ENCODE data around the gene FLYWCH2. TPM values are rescaled to one million over a fixed set of nuclear protein-coding genes. Genes with fewer than 3 reads are reported as not detected.
"Not testable (repeated sequence)": the region's sequence is repeated elsewhere in the genome, so short reads cannot be mapped to it uniquely, and the experiment has no call there.

The FLYWCH2 gene
- total RNA-seq, 1 donor from 2014 or later = 45.9 TPM

DNA sequence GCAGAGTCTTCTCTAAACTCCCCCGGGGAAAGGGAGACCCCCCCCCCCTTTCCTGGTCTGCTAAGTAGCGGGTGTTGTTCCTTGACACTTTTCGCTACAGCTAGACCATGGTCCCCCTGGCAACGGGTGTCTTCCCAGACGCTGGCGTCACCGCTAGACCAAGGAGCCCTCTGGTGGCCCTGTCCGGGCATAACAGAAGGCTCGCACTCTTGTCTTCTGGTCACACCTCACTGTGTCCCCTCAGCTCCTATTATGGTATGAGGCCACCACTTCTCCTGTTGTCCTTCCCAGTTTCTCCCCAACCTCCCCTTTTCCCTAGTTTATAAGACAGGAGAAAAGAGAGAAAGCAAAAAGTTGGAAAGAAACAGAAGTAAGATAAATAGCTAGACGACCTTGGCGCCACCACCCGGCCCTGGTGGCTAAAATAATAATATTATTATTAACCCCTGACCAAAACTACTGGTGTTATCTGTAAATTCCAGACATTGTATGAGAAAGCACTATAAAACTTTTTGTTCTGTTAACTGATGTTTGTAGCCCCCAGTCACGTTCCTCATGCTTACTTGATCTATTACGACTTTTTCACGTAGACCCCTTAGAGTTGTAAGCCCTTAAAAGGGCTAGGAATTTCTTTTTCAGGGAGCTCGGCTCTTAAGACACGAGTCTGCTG is 24.2 kb downstream of the FLYWCH2 start:
- H3K9me3 Mint-ChIP-seq; DNase-seq (ENCODE audit: extremely low spot score, unreplicated experiment): not testable (repeated sequence)

DNA sequence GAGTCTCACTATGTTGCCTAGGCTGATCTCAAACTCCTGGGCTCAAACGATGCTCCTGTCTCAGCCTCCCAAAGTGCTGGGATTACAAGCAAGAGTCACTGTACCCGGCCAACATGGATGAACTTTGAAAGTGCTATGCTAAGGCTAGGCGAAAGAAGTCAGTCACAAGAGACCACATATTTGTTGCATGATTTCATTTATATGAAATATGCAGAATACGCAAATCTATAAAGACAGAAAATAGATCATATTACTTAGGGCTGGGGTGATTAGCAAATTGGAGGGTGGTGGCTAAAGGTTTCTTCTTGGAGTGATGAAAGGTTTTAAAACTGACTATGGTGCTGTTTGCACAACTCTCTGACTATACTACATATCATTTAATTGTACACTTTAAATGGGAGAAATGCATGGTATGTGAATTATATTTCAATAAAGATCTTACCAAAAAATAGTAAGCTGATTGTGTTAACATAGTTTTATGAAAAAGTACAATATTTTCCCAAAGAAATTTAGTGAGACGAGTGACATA is 27.5 kb downstream of the FLYWCH2 start:
- TF ChIP-seq CTCF (conservative IDR thresholded peaks at IDR 0.05) = no peak
- Mint-ChIP-seq H3K4me1 (ENCODE audit: unreplicated experiment) (peaks cover 21% of the 10 kb centered on the region), H3K9me3 (no peaks in the 10 kb centered on the region), H3K27ac (peak overlapping the region; percentile 93), H3K27me3 (peaks cover 4% of the 10 kb centered on the region), H3K4me3 (peak overlapping the region; percentile 90), H3K36me3 (peaks cover 3% of the 10 kb centered on the region)
- no peak for DNase-seq (ENCODE audit: extremely low spot score, unreplicated experiment)

More for the DNA sequence above, 24.2 kb downstream of the FLYWCH2 start:
- H3K36me3 Mint-ChIP-seq, H3K27me3 Mint-ChIP-seq: not testable (repeated sequence)
- Mint-ChIP-seq H3K27ac (peak overlapping the region; percentile 67), H3K4me1 (ENCODE audit: unreplicated experiment) (peaks cover 17% of the 10 kb centered on the region), H3K4me3 (peak overlapping the region; percentile 45)
- peak; percentile 73 for TF ChIP-seq CTCF (conservative IDR thresholded peaks at IDR 0.05)

GRCh38 chr16:2911638-2912329 is 28.8 kb downstream of the FLYWCH2 start, which contains the start of gene FLYWCH1:
Gene FLYWCH1 (plus strand): TSS chr16:2911931. CDS start chr16:2929686, 17,755 bp downstream.
- peak within 1 kb of the TSS; percentile 94 for H3K4me3 Mint-ChIP-seq
- H3K4me1 Mint-ChIP-seq (ENCODE audit: unreplicated experiment) = peaks cover 15% of the 10 kb centered on the region
- H3K9me3 Mint-ChIP-seq = no peaks in the 10 kb centered on the region
- peaks cover 3% of the 10 kb centered on the region for H3K36me3 Mint-ChIP-seq
- H3K27ac Mint-ChIP-seq = peak within 1 kb of the TSS; percentile 93
- peaks cover 4% of the 10 kb centered on the region for H3K27me3 Mint-ChIP-seq
- DNase-seq (ENCODE audit: extremely low spot score, unreplicated experiment) = peak; percentile 99
- TF ChIP-seq CTCF (conservative IDR thresholded peaks at IDR 0.05) = no peak

- DNase-seq (ENCODE audit: extremely low spot score, unreplicated experiment) = no peak
- Mint-ChIP-seq H3K9me3 (no peaks in the 10 kb centered on the region), H3K4me3 (peak overlapping the region; percentile 94), H3K27ac (peak overlapping the region; percentile 83), H3K4me1 (ENCODE audit: unreplicated experiment) (peaks cover 15% of the 10 kb centered on the region), H3K36me3 (peaks cover 3% of the 10 kb centered on the region), H3K27me3 (peaks cover 4% of the 10 kb centered on the region)
- TF ChIP-seq CTCF (conservative IDR thresholded peaks at IDR 0.05) = no peak
Observed at GRCh38 chr16:2912330-2913199, 29.6 kb downstream of the FLYWCH2 start.

DNA sequence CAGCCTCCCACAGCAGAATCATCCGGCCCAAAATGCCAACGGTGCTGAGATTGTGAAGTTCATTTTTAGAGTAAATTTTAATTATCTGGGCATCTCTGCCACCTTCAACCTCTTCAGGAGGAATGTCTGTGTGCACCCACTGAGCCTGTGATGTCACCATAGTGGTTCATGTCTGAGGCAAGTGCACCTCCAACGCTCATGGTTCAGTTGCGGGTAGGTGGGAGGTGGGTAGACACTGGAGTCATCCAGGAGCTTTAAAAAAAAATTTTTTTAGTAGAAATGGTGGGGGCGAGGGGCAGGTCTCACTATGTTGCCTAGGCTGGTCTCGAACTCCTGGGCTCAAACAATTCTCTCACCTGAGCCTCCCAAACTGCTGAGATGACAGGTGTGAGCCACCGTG is 30.6 kb downstream of the FLYWCH2 start:
- H3K4me3 Mint-ChIP-seq = peak overlapping the region; percentile 94

More for the DNA sequence above, 30.6 kb downstream of the FLYWCH2 start:
- Mint-ChIP-seq H3K27me3 (peaks cover 4% of the 10 kb centered on the region), H3K27ac (no peak overlapping the region), H3K9me3 (no peaks in the 10 kb centered on the region), H3K36me3 (peaks cover 3% of the 10 kb centered on the region), H3K4me1 (ENCODE audit: unreplicated experiment) (peaks cover 15% of the 10 kb centered on the region)
- no peak for TF ChIP-seq CTCF (conservative IDR thresholded peaks at IDR 0.05)
- DNase-seq (ENCODE audit: extremely low spot score, unreplicated experiment) = no peak
